Measurements from ENCODE around the gene TSEN2.
"Not testable (repeated sequence)": the region's sequence is repeated elsewhere in the genome, so short reads cannot be mapped to it uniquely, and the experiment has no call there.

TSEN2 gene

GRCh38 chr3:12477256-12477655 is 7.0 kb upstream of the TSEN2 start:
- Histone ChIP-seq H2BK120ac (ENCODE audit: low read depth, low read length) (no peak overlapping the region), H3K27ac (replicated peaks; ENCODE audit: low read length) (no peak overlapping the region), H2AFZ (ENCODE audit: low read length) (no peak overlapping the region), H3K4me1 (ENCODE audit: control insufficient read depth in 2 of 2, insufficient read depth in 1 of 2, low read depth in 1 of 2, low read length in 2 of 2) (peaks cover 0 to 2% of the 10 kb centered on the region in 2 donors), H2AK5ac (ENCODE audit: low read depth, low read length) (no peak overlapping the region), H3K27me3 (ENCODE audit: control insufficient read depth in 3 of 3, insufficient read depth in 3 of 3, low read depth in 1 of 3, low read length in 3 of 3) (peaks cover 0 to 25% (median 0%) of the 10 kb centered on the region in 3 experiments), H3K9me3 (replicated peaks in 1 of 2; ENCODE audit: control insufficient read depth in 2 of 2, insufficient read depth in 1 of 2, low read depth in 1 of 2, low read length in 2 of 2) (no peaks in the 10 kb centered on the region), H2BK12ac (ENCODE audit: low read length) (no peak overlapping the region), H2BK5ac (ENCODE audit: low read length) (no peak overlapping the region), H3K79me1 (ENCODE audit: low read depth, low read length) (no peaks in the 10 kb centered on the region), H4K8ac (ENCODE audit: low read depth, low read length) (no peak overlapping the region), H3K4ac (ENCODE audit: low read length) (no peak overlapping the region), H3K18ac (ENCODE audit: low read length) (no peak overlapping the region), H3K36me3 (replicated peaks in 1 of 2; ENCODE audit: control insufficient read depth in 2 of 2, insufficient read depth in 2 of 2, low read length in 2 of 2) (no peaks in the 10 kb centered on the region), H3K23ac (ENCODE audit: low read depth, low read length, poor library complexity) (no peak overlapping the region), H3K4me2 (ENCODE audit: insufficient read depth, low read length, poor library complexity, severe bottlenecking) (no peak overlapping the region), H3K4me3 (ENCODE audit: low read length in 2 of 2) (no peak overlapping the region), H2BK15ac (ENCODE audit: low read length) (no peak overlapping the region), H4K91ac (ENCODE audit: low read depth, low read length, poor library complexity) (no peak overlapping the region), H3K14ac (ENCODE audit: low read length) (no peak overlapping the region), H3K9ac (ENCODE audit: low read depth, low read length, poor library complexity) (no peak overlapping the region)
- no CpG with 5 or more reads among the region's 5 CpGs for WGBS, 2 donors (ENCODE audit: extremely low coverage in 2 of 2, insufficient read length in 2 of 2, insufficient replicate concordance in 1 of 2)
- no peak for DNase-seq (ENCODE audit: low spot score)

DNA sequence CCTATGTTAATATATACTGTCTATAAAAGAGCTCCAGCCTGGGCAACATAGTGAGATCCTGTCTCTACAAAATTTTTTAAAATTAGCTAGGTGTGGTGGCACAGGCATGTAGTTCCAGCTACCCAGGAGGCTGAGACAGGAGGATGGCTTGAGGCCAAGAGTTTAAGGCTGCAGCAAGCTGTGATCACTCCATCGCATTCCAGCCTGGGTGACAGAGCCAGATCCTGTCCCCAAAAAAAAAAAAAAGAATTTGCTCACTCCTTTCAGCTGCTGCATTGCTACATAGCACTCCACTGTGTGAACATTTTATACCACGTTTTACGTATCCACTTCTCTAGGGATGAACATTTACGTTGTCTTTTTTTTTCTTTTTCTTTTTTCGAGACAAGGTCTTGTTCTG is 6.0 kb upstream of the TSEN2 start:
- no peak overlapping the region for H3K27ac ChIP-seq (replicated peaks; ENCODE audit: low read length)
- H3K4me2 ChIP-seq (ENCODE audit: insufficient read depth, low read length, poor library complexity, severe bottlenecking), result no peak overlapping the region
- WGBS, 2 donors (ENCODE audit: extremely low coverage in 2 of 2, insufficient read length in 2 of 2, insufficient replicate concordance in 1 of 2), result no CpG with 5 or more reads among the region's 5 CpGs
- peaks cover 0 to 2% of the 10 kb centered on the region in 2 donors for H3K4me1 ChIP-seq (ENCODE audit: control insufficient read depth in 2 of 2, insufficient read depth in 1 of 2, low read depth in 1 of 2, low read length in 2 of 2)
- H4K8ac ChIP-seq (ENCODE audit: low read depth, low read length), result no peak overlapping the region
- no peak overlapping the region for H2BK15ac ChIP-seq (ENCODE audit: low read length)
- no peak overlapping the region for H2AK5ac ChIP-seq (ENCODE audit: low read depth, low read length)
- no peak overlapping the region for H2BK12ac ChIP-seq (ENCODE audit: low read length)
- peaks cover 0 to 27% (median under 1%) of the 10 kb centered on the region in 3 experiments for H3K27me3 ChIP-seq (ENCODE audit: control insufficient read depth in 3 of 3, insufficient read depth in 3 of 3, low read depth in 1 of 3, low read length in 3 of 3)
- H3K14ac ChIP-seq (ENCODE audit: low read length), result no peak overlapping the region
- no peak overlapping the region for H3K23ac ChIP-seq (ENCODE audit: low read depth, low read length, poor library complexity)
- H3K18ac ChIP-seq (ENCODE audit: low read length), result no peak overlapping the region
- H3K9me3 ChIP-seq (replicated peaks in 1 of 2; ENCODE audit: control insufficient read depth in 2 of 2, insufficient read depth in 1 of 2, low read depth in 1 of 2, low read length in 2 of 2), result no peaks in the 10 kb centered on the region
- H2BK5ac ChIP-seq (ENCODE audit: low read length), result no peak overlapping the region
- no peak overlapping the region for H2BK120ac ChIP-seq (ENCODE audit: low read depth, low read length)
- no peak overlapping the region for H3K9ac ChIP-seq (ENCODE audit: low read depth, low read length, poor library complexity)
- H3K79me1 ChIP-seq (ENCODE audit: low read depth, low read length), result no peaks in the 10 kb centered on the region
- H3K36me3 ChIP-seq (replicated peaks in 1 of 2; ENCODE audit: control insufficient read depth in 2 of 2, insufficient read depth in 2 of 2, low read length in 2 of 2), result no peaks in the 10 kb centered on the region
- no peak overlapping the region for H4K91ac ChIP-seq (ENCODE audit: low read depth, low read length, poor library complexity)
- H3K4me3 ChIP-seq (ENCODE audit: low read length in 2 of 2), result no peak overlapping the region
- no peak overlapping the region for H2AFZ ChIP-seq (ENCODE audit: low read length)
- DNase-seq (ENCODE audit: low spot score), result no peak
- no peak overlapping the region for H3K4ac ChIP-seq (ENCODE audit: low read length)

- H3K4me2 ChIP-seq (ENCODE audit: insufficient read depth, low read length, poor library complexity, severe bottlenecking); H2BK5ac ChIP-seq (ENCODE audit: low read length); H3K4me3 ChIP-seq (ENCODE audit: low read length in 2 of 2); H2BK120ac ChIP-seq (ENCODE audit: low read depth, low read length); H3K79me1 ChIP-seq (ENCODE audit: low read depth, low read length); H3K27ac ChIP-seq (replicated peaks; ENCODE audit: low read length); H3K23ac ChIP-seq (ENCODE audit: low read depth, low read length, poor library complexity); H3K18ac ChIP-seq (ENCODE audit: low read length); H3K14ac ChIP-seq (ENCODE audit: low read length); H4K8ac ChIP-seq (ENCODE audit: low read depth, low read length); H2BK12ac ChIP-seq (ENCODE audit: low read length); H3K9ac ChIP-seq (ENCODE audit: low read depth, low read length, poor library complexity); H3K9me3 ChIP-seq (replicated peaks in 1 of 2; ENCODE audit: control insufficient read depth in 2 of 2, insufficient read depth in 1 of 2, low read depth in 1 of 2, low read length in 2 of 2); H3K4ac ChIP-seq (ENCODE audit: low read length); H4K91ac ChIP-seq (ENCODE audit: low read depth, low read length, poor library complexity); H2BK15ac ChIP-seq (ENCODE audit: low read length); DNase-seq (ENCODE audit: low spot score); H2AK5ac ChIP-seq (ENCODE audit: low read depth, low read length); H3K4me1 ChIP-seq (ENCODE audit: control insufficient read depth in 2 of 2, insufficient read depth in 1 of 2, low read depth in 1 of 2, low read length in 2 of 2); H3K36me3 ChIP-seq (replicated peaks in 1 of 2; ENCODE audit: control insufficient read depth in 2 of 2, insufficient read depth in 2 of 2, low read length in 2 of 2): not testable (repeated sequence)
- peaks cover 0 to 24% (median 2%) of the 10 kb centered on the region in 3 experiments for H3K27me3 ChIP-seq (ENCODE audit: control insufficient read depth in 3 of 3, insufficient read depth in 3 of 3, low read depth in 1 of 3, low read length in 3 of 3)
- H2AFZ ChIP-seq (ENCODE audit: low read length), result peak overlapping the region; percentile 74
- no CpG with 5 or more reads among the region's 3 CpGs for WGBS, 2 donors (ENCODE audit: extremely low coverage in 2 of 2, insufficient read length in 2 of 2, insufficient replicate concordance in 1 of 2)
Measured at GRCh38 chr3:12479198-12479597, 5.1 kb upstream of the TSEN2 start.

DNA sequence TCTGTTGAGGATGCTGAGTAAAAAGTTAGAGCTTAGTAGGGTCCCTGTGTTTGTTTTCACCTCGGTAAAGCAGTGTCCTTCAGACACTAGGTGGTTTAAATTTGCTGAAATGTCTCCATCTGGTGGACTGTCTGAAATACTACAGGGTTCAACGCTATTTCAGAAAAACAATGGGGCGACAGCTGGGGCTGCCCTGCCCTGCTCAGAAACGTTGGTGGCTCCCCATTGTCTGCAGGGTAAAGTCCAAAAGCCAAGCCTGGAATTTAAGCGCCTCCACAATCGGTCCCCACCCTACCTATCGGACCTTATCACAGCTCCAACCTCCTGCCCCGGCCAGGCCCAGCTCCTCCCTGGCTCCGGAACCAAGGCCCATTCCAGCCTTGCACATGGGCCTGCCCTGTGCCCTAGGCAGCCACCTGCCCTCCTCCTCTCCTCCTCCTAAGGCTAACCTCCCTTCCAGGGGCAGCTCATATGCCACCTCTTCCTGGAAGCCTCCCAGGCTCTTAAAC is 4.3 kb upstream of the TSEN2 start:
- H3K4me2 ChIP-seq (ENCODE audit: insufficient read depth, low read length, poor library complexity, severe bottlenecking), result no peak overlapping the region
- H3K14ac ChIP-seq (ENCODE audit: low read length), result no peak overlapping the region
- H3K4ac ChIP-seq (ENCODE audit: low read length), result peak overlapping the region; percentile 86
- no peak overlapping the region for H2AK5ac ChIP-seq (ENCODE audit: low read depth, low read length)
- H3K27ac ChIP-seq (replicated peaks; ENCODE audit: low read length), result no peak overlapping the region
- peak overlapping the region; percentile 74 for H2AFZ ChIP-seq (ENCODE audit: low read length)
- H2BK12ac ChIP-seq (ENCODE audit: low read length), result peak overlapping the region; percentile 80
- H4K91ac ChIP-seq (ENCODE audit: low read depth, low read length, poor library complexity), result peak overlapping the region; percentile 79
- H4K8ac ChIP-seq (ENCODE audit: low read depth, low read length), result no peak overlapping the region
- H3K4me1 ChIP-seq (ENCODE audit: control insufficient read depth in 2 of 2, insufficient read depth in 1 of 2, low read depth in 1 of 2, low read length in 2 of 2), result peaks cover 3 to 6% of the 10 kb centered on the region in 2 donors
- no peaks in the 10 kb centered on the region for H3K9me3 ChIP-seq (replicated peaks in 1 of 2; ENCODE audit: control insufficient read depth in 2 of 2, insufficient read depth in 1 of 2, low read depth in 1 of 2, low read length in 2 of 2)
- H2BK15ac ChIP-seq (ENCODE audit: low read length), result no peak overlapping the region
- DNase-seq (ENCODE audit: low spot score), result peak; percentile 51
- no peak overlapping the region for H3K9ac ChIP-seq (ENCODE audit: low read depth, low read length, poor library complexity)
- no peak overlapping the region for H3K4me3 ChIP-seq (ENCODE audit: low read length in 2 of 2)
- no peak overlapping the region for H2BK5ac ChIP-seq (ENCODE audit: low read length)
- H3K23ac ChIP-seq (ENCODE audit: low read depth, low read length, poor library complexity), result peak overlapping the region; percentile 70
- H3K79me1 ChIP-seq (ENCODE audit: low read depth, low read length), result no peaks in the 10 kb centered on the region
- H2BK120ac ChIP-seq (ENCODE audit: low read depth, low read length), result no peak overlapping the region
- H3K36me3 ChIP-seq (replicated peaks in 1 of 2; ENCODE audit: control insufficient read depth in 2 of 2, insufficient read depth in 2 of 2, low read length in 2 of 2), result no peaks in the 10 kb centered on the region
- peaks cover 0 to 24% (median 2%) of the 10 kb centered on the region in 3 experiments for H3K27me3 ChIP-seq (ENCODE audit: control insufficient read depth in 3 of 3, insufficient read depth in 3 of 3, low read depth in 1 of 3, low read length in 3 of 3)
- H3K18ac ChIP-seq (ENCODE audit: low read length), result peak overlapping the region; percentile 89
- WGBS, 2 donors (ENCODE audit: extremely low coverage in 2 of 2, insufficient read length in 2 of 2, insufficient replicate concordance in 1 of 2), result no CpG with 5 or more reads among the region's 9 CpGs
